ENCODE results near the gene BRSK1.

Gene BRSK1

GRCh38 chr19:55360902-55361301 is 77.1 kb downstream of the BRSK1 start:
- in situ Hi-C loops (cut with HindIII; ENCODE audit: low sequenced_read_pairs): no loop called here
- no peak for TF ChIP-seq CTCF (IDR thresholded peaks at IDR 0.05; ENCODE audit: low read depth, low read length, missing control alignments)
- H3K4me3 ChIP-seq (ENCODE audit: low read depth, low read length): no peak overlapping the region
- DNase-seq (ENCODE audit: low read depth): no peak

Measured in astrocyte of the cerebellum (primary cell).